OCI-M2 (cell line): ENCODE data around the gene ITGB3.

Experiments
- DNase-seq: peaks from one replicate; lab custom pipeline; 2025; ENCODE audit not compliant: unreplicated experiment; lab: John Stamatoyannopoulos, UW

The ITGB3 gene

DNA sequence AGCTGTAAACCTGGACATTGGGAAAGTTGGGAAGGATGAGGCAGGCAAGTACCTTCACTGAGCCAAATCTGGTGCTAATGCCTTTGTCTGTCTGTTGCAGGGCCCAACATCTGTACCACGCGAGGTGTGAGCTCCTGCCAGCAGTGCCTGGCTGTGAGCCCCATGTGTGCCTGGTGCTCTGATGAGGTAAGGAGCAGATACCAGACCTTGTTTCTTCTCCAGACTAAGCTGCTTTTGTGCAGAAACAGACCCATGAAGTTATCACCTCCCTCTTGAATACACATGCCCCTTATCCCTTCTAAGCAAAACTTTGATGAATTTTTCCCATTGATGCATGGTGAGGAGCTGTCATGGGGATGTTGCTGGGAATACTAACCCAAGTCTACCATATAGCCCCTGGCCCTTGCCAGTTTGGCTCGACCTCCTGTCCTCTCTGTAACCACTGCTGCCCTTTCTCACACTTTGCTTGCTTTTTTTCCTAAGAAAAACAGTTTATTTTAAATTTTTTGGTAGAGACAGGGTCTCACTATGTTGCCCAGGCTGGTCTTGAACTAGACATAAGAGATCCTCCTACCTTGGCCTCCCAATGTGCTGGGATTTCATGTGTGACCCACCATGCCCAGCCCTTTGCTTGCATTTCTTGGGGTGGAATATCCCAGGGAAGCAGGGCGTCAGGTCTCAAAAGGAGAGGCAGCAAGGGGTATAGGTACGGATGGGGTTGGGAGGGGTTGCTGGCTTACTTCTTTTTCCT is 20.9 kb downstream of the ITGB3 start:
- no peak for DNase-seq

DNA sequence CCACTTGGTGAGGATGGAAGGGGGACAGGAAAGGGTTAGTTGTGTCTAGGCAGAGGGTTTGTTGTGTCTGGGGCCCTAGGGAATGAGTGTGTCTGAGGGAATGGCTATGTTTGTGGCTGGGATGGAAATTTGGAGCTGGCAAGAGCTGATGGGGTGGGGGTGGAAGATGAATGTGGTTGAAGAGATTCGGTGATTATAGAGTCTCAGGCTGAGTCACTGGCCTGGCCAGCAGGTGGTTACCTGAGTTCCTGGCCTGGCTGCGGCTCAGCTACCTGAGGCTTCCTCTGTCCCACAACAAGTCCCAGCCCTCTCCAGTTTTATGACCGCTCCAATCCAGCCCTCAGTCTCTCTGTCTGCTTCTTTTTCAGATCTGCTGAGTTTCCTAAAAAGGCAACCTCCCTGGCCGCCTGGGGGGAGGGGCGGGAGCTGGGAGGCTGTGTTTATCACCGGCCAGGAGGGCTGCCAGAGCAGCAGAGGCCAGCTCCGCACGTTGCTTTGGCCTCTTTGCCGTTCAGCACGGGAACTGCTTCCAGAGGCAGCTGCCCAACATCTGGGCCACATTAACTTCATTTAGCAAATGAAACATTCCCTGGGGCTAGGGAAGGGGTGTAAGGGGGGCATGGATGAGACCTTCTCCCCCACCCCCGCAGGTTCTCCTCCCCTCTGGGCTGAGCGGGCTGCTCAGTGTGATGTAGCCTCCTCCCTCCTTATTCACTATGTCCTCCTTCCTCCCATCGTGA is 21.8 kb downstream of the ITGB3 start:
- DNase-seq = no peak

DNA sequence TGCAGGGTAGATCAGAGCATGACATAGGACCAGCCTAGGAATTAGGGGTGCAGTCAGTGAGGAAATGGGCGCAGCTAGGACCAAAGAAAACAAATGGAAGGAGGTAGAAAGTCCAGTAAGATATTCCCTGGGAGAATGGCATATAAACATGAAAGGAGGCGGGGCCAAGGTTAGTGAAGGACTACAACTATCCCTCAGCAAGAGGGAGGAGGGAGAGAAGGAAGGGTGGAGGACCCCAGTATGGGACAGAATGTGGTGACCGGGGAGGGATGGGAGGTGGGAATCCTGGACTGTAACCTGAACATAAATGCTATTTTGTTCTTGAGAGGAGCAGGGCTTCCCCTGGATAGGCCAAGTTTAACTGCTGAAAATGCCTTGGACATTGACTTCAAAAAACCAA is 22.8 kb downstream of the ITGB3 start:
- no peak for DNase-seq

DNA sequence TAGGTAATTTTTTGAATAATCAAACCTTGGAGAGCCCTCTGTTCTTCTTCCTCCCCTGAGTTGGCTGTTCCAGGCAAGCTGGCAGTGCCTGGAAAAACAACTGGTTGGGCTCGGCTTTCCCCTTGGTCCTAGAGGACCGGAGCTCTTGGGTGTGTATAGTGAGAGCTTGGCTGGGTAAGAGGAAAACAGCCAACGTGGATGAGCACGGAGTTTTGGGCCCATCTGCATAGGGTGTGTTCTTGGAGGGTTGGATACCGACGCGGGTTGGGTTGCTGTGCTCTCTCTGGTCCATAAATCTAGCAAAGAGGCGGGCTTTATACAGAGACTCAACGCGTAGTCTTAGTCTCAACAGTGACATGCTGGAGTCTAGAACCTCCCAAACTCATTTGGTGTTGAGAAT is 23.2 kb downstream of the ITGB3 start:
- DNase-seq = no peak

DNA sequence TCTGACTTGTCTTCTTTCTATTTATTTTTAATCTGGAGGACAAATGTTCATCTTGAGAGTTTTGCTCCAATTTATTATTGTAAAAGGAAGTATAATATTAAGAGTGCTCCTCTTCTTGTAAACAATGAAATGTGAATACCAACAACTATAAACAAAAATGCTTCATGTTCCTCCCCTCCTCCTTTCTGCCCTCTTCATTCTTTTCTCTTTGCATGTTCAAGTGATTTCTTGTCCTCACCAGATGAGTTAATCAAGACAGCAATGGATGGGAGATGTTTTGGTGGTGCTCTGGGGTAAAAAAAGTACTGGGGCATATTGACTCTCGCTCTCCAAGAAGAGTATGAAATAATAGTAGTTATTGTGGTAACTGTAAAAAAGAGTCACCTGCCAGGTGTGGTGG is 24.3 kb downstream of the ITGB3 start:
- DNase-seq = no peak

DNA sequence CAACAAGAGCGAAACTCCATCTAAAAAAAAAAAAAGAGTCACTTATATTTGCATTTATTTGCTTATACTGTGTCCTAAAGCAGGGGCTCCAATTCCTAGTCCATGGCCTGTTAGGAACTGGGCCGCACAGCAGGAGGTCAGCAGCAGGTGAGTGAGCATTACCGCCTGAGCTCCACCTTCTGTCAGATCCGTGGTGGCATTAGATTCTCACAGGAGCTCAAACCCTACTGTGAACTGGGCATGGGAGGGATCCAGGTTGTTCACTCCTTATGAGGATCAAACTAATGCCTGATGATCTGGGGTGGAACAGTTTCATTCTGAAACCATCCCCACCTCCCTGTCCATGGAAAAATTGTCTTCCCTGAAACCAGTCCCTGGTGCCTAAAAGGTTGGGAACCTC is 24.9 kb downstream of the ITGB3 start:
- no peak for DNase-seq

DNA sequence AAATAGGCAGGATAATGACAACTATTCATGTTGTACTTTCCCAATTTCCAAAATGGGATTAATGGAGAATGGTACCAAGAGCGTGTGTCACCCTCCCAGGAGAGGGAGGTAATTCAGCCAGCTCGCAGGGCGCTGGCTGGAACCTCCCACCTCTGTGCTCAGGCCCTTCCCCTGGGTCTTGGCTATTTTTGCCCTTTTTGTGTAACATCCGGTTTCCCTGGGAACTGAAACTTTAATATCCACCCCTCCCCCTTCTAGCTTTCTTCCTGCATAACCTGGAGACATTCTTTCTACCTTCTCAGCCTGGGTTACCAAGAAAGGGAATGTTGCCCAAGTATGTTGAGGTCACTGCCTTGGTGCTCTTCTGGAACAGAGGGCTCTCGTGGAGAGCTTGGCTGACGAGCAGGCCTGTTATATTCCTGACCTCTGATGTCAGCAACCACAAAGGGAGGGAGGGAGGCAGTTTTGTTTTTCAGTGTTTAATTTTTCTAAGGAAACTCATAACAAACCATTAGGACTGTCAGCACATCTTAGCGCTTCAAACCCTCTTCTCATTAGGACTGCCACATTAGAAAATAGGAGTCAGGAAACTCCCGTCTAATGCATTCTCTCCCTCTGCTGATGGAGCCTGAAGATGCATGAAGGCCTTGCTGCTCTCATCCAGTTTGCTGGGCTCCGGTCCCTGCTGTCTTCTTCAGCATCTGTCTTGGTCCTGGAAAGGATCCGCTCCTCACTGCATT is 25.6 kb downstream of the ITGB3 start:
- DNase-seq = no peak

DNA sequence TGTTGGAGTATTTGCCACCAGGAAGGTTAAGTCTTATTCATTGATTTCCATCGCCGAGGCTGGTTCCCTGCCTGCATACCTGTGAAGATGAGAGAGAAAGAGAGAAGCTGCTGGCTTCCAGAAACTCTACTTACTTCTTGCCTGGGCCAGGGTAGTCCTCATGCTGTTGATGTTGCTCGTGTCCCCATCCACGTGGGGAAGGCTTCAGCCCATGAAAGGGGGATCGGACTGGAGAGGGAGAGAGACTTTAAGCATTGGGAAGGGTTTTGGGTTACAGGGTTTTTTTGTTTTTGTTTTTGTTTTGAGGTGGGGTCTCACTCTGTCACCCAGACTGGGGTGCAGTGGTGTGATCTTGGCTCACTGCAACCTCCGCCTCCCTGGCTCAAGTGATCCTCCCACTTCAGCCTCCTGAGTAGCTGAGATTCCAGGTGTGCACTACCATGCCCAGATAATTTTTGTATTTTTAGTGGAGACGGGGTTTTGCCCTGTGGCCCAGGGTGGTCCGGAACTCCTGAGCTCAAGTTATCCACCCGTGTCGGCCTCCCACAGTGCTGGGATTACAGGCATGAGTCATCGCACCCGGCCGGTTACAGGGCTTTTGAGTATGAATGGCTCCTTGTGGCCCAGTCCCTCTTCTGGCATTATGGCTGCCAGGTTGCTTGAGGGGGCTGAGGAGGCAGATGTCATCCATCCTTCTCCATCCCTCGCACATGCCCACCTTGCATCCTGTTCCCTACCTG is 26.6 kb downstream of the ITGB3 start:
- no peak for DNase-seq

DNA sequence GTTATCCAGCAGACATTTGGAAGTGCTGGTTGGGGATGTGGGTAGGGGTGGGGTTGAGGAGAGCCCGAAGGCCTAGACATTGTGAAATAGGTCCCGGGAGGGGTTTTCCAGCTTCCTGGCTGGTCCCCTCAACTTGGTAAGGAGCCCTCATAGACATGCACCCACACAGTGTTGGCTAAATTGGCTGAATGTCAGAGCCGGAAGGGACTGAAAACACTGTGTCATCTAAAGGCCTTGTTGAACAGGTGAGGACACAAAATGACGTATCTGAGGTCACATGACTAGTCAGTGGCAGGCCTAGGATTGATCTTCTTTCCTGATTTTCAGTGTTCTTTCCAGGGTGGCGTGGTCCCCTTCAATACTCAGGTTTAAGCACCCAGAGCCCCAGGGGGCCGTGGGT is 27.6 kb downstream of the ITGB3 start:
- no peak for DNase-seq

DNA sequence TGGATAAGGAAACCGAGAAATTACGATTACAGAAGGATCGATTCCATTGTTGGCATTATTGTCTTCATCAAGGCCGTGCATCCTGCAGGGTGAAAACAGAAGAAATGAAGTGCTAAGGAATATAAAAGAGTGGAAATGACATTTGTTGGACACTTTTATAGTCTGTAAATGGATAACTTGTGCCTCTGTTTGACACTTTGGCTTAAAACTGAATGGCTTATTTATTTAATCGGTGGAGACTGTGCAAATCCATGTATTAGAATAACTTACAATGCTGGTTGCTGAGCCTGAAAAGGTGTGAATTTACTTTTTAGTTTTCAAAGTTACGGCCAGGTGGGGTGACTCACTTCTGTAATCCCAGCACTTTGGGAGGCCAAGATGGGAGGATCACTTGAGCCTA is 31.4 kb downstream of the ITGB3 start:
- DNase-seq = no peak

DNA sequence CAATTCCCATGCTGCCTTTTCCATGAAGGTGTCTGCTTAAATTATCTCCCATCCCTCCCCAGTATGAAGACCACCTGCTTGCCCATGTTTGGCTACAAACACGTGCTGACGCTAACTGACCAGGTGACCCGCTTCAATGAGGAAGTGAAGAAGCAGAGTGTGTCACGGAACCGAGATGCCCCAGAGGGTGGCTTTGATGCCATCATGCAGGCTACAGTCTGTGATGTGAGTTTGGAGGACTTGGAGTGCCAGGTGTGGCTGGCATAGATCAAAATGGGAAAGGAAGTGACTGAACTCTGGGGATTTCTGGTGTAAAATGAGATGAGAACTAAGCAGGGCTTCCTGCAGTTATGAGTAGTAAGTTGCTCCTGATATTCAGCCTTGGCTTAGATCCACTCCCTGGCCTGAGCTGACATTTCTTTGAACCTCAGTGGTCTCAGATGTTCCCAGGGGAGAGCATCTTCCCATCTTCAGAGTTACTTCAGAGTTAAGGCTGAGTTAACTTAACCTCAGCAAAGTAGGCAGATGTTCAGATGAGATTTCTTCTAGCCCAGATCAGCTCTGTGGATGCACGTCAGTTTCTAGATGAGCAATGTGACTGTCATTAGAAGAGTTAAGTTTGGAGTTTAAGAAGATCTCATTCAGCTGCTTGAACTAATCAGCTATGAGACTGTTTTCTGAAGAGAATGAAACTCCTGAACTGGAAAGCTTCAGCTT is 32.7 kb downstream of the ITGB3 start:
- DNase-seq = no peak

DNA sequence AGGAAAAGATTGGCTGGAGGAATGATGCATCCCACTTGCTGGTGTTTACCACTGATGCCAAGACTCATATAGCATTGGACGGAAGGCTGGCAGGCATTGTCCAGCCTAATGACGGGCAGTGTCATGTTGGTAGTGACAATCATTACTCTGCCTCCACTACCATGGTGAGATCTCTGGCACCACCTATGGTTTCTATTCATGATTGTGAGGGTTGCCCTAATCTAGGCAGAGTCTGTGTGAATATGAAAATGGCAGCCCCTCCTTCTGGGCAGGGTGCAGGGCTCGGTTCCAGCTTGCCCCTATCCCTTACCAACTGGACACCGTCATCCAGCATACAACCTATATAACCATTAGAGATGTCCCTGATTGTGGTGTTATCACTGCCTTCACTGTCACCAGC is 33.4 kb downstream of the ITGB3 start:
- no peak for DNase-seq

DNA sequence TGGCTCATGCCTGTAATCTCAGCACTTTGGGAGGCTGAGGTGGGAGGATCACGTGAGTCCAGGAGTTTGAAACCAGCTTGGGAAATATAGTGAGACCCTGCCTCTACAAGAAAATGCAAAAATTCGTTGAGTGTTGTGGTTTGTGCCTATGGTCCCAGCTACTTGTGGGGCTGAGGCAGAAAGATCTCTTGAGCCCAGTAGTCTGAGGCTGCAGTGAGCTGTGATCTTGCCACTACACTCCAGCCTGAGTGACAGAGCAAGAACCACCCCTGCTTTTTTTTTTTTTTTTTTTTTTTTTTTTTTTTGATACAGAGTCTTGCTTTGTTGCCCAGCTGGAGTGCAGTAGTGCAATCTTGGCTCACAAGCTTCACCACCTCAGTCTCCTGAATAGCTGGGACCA is 34.0 kb downstream of the ITGB3 start:
- DNase-seq = no peak

DNA sequence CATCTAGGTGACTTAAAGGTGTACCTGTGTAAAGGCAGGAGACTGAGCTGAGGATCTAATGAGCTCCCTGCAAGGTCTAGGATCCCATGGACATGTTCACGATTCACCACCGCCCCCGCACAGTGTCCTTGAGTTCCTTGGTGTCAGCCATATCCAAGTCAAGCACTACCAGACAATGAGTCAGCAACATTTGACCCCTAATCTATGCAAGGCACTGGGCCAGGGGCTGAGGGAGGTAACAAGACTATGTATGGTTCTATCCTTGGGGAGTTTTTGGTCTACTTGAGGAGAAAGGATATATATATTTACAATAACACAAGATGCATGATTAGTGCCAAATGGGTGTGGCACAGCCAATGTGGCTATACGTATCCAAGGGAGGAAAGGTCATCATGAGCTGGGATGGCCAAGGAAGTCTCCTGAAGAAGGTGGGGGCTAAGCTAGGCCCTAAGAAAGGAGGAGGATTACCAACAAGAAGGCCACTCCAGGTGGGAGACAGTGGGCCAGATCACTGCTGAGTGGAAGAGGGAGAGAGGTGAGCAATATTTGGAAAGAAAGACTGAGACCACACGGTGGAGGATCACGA is 35.0 kb downstream of the ITGB3 start:
- peak; percentile 58 for DNase-seq

DNA sequence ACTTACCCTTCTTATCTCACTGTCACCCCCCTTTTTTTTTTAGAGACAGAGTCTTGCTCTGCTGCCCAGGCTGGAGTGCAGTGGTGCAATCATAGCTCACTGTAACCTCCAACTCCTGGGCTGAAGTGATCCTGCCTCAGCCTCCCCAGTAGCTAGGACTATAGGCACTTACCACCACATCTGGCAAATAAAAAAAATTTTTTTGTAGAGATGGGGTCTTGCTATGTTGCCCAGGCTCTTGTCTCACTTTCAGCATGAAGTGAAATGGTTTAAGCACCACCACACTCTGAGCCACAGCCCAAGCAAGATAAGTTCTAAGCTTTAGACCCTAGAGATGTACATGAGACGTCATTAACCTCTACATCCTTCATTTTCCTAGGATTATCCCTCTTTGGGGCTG is 35.7 kb downstream of the ITGB3 start:
- no peak for DNase-seq

DNA sequence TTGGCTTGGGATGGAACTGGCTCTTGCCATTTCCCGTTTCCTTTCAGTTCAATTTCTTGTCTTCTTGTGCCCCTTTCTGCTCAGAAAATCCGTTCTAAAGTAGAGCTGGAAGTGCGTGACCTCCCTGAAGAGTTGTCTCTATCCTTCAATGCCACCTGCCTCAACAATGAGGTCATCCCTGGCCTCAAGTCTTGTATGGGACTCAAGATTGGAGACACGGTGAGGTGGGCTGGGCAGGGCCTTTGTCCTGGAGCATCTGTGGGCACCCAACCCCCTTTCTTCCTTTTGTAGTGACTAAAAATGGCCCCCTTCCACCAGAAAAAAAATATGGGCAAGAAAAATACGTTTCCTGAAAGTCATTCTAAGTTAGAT is 37.2 kb downstream of the ITGB3 start:
- no peak for DNase-seq

DNA sequence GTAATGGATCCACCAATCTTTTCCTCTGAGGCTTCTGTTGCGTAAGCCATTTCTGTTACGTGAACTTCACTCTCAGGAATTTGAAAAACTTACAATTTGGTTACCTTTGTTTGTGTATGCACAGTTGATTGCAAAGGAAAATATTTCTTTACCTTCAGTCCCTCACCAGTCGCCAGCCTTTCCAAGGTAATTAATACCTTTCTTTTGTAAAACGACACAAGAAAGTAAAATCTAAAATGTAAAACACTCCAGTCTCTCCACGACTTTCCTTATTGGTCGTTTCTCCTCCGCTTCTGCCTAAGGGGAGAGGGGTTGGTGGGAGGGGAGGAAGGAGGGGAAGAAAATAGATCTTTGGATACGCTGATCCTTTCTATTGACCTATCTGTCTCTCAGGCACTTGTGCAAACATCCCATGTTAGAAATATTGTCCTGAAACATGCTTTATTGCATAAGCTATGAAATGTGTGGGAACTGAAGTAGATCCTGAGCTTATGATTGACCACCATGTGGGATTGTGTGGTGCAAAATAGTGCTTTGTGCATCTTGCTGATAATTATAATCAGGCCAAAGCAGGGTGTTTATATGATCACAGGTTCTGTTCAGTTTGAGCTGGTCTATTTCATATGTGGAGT is 37.7 kb downstream of the ITGB3 start:
- peak; percentile 32 for DNase-seq

DNA sequence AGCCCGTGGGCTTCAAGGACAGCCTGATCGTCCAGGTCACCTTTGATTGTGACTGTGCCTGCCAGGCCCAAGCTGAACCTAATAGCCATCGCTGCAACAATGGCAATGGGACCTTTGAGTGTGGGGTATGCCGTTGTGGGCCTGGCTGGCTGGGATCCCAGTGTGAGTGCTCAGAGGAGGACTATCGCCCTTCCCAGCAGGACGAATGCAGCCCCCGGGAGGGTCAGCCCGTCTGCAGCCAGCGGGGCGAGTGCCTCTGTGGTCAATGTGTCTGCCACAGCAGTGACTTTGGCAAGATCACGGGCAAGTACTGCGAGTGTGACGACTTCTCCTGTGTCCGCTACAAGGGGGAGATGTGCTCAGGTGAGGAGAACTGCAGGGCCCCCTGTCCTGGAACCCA is 38.6 kb downstream of the ITGB3 start:
- DNase-seq = no peak

DNA sequence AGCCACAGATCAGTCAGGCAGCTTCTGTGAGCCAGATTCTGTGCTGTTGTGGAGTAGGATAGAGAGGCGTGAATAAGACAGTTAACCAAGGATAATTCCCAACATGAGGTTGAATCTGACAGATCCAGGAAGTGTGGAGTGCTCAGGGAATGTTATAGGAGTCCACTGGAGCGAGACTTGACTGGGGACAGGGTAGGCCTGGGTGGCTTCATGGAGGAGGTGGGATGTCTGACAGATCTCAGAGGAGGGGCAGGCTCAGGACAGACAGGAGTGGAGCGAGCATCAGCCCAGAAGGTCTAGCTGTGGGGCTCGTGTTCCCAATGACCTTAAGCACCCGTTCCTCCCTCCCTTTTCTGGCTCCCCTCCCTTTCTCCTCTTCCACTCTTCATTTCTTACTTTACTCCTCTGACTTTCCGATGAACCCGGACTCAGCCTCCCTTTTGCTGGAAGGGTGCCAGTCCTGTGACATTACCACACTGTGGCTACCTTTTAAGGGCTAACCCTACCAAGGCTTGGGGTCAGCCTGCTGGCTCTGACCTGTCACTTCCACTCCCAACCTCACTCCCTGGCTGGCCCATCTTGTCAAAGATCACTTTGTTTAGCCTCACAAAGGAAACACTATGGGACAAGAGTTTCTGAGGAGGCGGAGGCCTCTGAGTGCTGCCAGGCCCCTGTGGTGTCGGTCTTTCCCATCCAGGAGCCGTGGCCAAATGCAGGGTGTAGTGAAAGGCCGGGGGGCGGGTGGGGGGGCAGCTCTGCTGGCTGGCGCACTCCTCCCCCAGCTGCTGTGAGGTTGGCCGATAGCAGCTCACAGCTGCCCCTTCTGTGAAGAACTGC is 41.6 kb downstream of the ITGB3 start:
- no peak for DNase-seq
